ENCODE data around the gene PRICKLE2.

Gene PRICKLE2

DNA sequence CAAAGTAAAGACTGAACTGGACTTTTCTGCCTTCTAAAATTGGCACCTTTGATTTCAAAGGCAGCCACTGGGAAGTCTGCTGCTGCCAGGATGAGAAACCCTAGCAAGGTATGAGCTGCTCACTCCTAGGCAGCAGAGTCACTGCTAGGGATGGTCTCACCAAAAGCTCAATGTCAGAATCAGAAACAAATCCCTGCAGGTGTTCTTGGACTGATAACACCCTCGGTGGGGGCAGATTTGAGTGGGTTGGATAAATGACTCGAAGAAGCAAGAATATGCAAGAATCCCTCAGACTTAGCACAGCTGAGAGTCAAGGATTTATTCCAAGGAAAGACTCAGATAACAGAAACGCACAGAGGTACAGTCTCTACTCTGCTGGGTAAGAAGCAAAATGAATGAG lies 90.4 kb downstream of the PRICKLE2 start:
- TF ChIP-seq, protein P1, sequence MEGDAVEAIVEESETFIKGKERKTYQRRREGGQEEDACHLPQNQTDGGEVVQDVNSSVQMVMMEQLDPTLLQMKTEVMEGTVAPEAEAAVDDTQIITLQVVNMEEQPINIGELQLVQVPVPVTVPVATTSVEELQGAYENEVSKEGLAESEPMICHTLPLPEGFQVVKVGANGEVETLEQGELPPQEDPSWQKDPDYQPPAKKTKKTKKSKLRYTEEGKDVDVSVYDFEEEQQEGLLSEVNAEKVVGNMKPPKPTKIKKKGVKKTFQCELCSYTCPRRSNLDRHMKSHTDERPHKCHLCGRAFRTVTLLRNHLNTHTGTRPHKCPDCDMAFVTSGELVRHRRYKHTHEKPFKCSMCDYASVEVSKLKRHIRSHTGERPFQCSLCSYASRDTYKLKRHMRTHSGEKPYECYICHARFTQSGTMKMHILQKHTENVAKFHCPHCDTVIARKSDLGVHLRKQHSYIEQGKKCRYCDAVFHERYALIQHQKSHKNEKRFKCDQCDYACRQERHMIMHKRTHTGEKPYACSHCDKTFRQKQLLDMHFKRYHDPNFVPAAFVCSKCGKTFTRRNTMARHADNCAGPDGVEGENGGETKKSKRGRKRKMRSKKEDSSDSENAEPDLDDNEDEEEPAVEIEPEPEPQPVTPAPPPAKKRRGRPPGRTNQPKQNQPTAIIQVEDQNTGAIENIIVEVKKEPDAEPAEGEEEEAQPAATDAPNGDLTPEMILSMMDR (conservative IDR thresholded peaks at IDR 0.05; ENCODE audit: low read depth, low read length) = no peak

DNA sequence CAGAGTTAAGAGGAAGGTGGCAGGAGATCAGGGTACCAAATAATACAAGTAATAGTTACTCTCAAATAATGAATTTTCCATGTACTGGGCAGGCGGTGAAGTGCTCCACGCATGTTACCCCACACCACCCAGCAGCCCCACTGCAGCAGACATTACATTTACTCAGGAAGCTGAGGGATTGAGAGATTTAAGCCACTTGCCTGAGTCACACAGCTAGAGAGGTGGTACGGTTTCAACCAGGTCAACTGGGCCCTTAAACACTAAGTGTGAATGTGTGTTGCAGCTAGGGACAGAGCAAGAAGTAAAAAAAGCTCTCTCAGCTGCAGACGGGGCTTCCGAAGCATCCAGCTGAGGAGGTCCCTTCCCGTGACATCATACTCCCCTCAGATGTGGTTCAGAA lies 91.3 kb downstream of the PRICKLE2 start:
- DNase-seq (ENCODE audit: low read depth) = no peak
- H3K4me3 ChIP-seq (ENCODE audit: low read length) = no peak overlapping the region
- TF ChIP-seq, protein P1 (conservative IDR thresholded peaks at IDR 0.05; ENCODE audit: low read depth, low read length) = no peak

More for the DNA sequence above, 90.4 kb downstream of the PRICKLE2 start:
- no peak for DNase-seq (ENCODE audit: low read depth)
- no peak overlapping the region for H3K4me3 ChIP-seq (ENCODE audit: low read length)

DNA sequence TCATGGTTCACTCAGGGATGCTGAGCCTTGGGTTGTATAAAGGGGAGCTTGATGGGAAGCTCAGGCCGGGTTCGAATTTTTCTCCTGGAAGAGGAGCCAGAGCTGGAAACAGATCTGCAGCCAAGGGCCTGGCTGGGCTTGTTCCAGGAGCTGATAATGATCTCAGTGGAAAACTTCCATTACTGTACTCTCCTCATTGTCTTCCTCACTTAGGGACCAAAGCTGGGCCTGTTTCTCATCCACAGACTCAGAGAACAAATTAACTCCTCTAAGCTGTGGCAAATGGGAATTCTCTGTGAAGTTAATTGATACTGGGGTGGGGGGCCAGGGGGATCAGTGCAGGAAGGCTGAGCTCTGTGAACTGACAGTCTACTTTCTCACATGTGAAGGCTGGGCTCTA lies 92.0 kb downstream of the PRICKLE2 start:
- H3K4me3 ChIP-seq (ENCODE audit: low read length) = no peak overlapping the region
- DNase-seq (ENCODE audit: low read depth) = no peak
- TF ChIP-seq, protein P1 (conservative IDR thresholded peaks at IDR 0.05; ENCODE audit: low read depth, low read length) = no peak

DNA sequence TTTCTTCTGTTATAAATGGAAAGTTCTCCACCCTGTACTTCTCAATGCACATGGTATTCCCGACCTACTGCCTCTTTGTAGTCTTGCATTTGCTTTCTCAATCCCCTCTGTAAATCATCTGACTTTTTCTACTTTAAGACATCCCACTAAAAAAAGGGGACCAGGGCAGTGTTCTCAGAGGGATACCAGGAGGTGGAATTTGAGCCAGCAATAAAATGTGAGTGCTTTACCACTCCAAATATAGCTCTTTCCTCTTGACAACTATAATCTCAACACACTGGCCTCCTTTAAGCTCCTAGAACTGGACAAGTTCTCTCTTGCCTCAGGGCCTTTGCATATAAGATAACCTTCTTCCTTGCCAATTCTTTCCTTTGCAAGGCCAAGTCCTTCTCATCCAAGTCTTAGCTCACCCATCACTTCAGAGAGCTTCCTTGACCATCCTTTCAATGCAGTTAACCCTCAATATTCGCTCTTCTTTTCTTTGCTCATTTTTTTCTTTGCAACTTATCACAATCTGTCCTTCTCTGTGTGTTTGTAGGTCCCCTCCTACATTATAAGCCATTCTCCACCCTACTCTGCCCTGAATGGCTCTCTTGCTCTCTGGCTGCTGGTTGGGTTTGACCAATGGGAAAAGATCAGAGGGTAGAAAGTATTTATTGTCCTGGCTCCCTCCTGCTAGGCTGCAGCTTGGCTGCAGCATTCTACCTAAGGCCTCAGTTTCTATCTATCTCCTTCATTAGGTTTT lies 93.4 kb downstream of the PRICKLE2 start:
- TF ChIP-seq, protein P1 (conservative IDR thresholded peaks at IDR 0.05; ENCODE audit: low read depth, low read length) = no peak
- no peak for DNase-seq (ENCODE audit: low read depth)
- H3K4me3 ChIP-seq (ENCODE audit: low read length) = no peak overlapping the region

DNA sequence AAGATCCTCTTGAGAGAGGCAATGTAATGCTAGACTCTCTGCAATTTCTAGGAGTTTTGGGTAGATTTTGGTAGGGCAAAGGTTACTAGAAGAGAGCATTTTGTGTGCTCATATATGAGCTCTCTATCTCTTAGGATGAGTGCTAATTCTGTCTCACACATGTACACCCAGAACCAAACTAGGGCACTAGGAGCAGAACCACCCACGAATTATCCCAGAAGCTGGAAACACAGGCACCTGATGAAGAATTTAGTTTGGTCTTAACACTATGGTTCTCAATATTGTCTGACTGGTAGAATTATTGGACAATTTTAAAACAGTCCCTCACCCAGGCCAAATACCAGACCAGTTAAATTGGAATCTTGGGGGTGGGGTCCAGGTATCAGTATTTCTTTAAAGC lies 94.8 kb downstream of the PRICKLE2 start:
- no peak for DNase-seq (ENCODE audit: low read depth)
- TF ChIP-seq, protein P1 (conservative IDR thresholded peaks at IDR 0.05; ENCODE audit: low read depth, low read length) = no peak
- no peak overlapping the region for H3K4me3 ChIP-seq (ENCODE audit: low read length)

DNA sequence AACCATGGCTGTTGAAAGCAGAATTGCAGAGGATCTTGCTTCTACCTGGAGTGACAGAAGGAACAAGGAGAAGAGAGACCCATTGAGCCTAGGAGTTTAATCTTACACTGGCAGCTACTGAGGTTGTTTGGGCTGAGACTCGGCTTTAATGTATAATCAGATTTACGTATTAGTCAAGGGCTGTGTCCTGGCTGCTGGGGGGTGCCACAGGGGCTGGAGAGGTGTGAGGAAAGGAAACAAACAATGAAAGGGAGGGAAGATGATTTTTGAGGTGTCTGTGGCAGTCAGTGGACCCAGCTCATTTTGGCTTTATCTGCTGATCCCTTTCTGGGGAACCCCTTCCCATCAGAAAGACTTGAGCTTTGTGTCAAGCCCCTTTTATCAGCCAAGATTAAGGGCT lies 95.7 kb downstream of the PRICKLE2 start:
- TF ChIP-seq, protein P1 (conservative IDR thresholded peaks at IDR 0.05; ENCODE audit: low read depth, low read length) = no peak
- no peak for DNase-seq (ENCODE audit: low read depth)

GRCh38 chr3:64129106-64129505 lies 96.2 kb downstream of the PRICKLE2 start:
- H3K4me3 ChIP-seq (ENCODE audit: low read length) = no peak overlapping the region
- TF ChIP-seq, protein P1 (conservative IDR thresholded peaks at IDR 0.05; ENCODE audit: low read depth, low read length) = no peak
- DNase-seq (ENCODE audit: low read depth) = no peak

More for the DNA sequence above, 95.7 kb downstream of the PRICKLE2 start:
- no peak overlapping the region for H3K4me3 ChIP-seq (ENCODE audit: low read length)
